HCT116 (cell line): Measurements from ENCODE around the gene UBE3B. TPM values are rescaled to one million over a fixed set of nuclear protein-coding genes. Genes with fewer than 3 reads are reported as not detected.

Experiments used
- ATAC-seq: fragments of 200-7000 bp; cut with Tn5 transposase; 2 replicates; pipeline ENCODE4 v1.9.1; 2020; ENCODE audit warnings: mild to moderate bottlenecking, moderate library complexity
- BruUV-seq: library from RNA; stranded (reverse); fragments of 400-500 nt; replicated peaks from 2 replicates; lab custom pipeline; 2021; lab: Mats Ljungman, UMichigan
- CTCF ChIA-PET: fragments of 300-600 bp; sonication (Branson Sonifier 250); formaldehyde crosslinking; loops from one replicate; lab custom pipeline; 2021; ENCODE audit warnings: antibody characterized with exemption; lab: Charles Lee
- POLR2A ChIA-PET: fragments of 300-600, 350-600 bp; sonication (Branson Sonifier 250); formaldehyde crosslinking; loops from one replicate; lab custom pipeline; 2021; ENCODE audit warnings: antibody characterized with exemption; lab: Charles Lee
- RAD21 ChIA-PET, 2 experiments: fragments of 300-600 bp; sonication (Branson Sonifier 250); formaldehyde crosslinking; loops; one replicate each; lab custom pipeline; 2023; ENCODE audit warnings: low total read pairs in 2 of 2; ENCODE audit not compliant: uncharacterized antibody in 2 of 2, unreplicated experiment in 2 of 2, low non-redundant PET in 1 of 2; lab: Charles Lee
- DNase-seq: peaks from one replicate; pipeline ENCODE4 v3.0.0-alpha.2; 2010; ENCODE audit warnings: low read depth, low spot score
- H2AFZ ChIP-seq: fragments of 200-600 bp; shearing (Covaris generic), sonication (generic); 2 replicates; pipeline ENCODE4 v1.6.1; 2017; ENCODE audit warnings: low read depth, mixed run types, mixed read lengths, antibody characterized with exemption, low read length; ENCODE audit not compliant: poor library complexity, severe bottlenecking
- H3K27ac ChIP-seq: 2 replicates; pipeline ENCODE4 v1.5.1; 2012; ENCODE audit warnings: low read depth, low read length
- H3K27me3 ChIP-seq: fragments of 200-600 bp; sonication (generic); 2 replicates; pipeline ENCODE4 v1.6.1; 2016; ENCODE audit warnings: mixed run types, low read length, mixed read lengths; ENCODE audit not compliant: insufficient read depth
- H3K36me3 ChIP-seq, 2 experiments: fragments of 200-500 bp in 1 of 2; fragments of 200-600 bp in 1 of 2; sonication (Bioruptor generic) in 1 of 2; sonication (generic) in 1 of 2; 2 replicates each; pipeline versions ENCODE4 v1.5.1 to v1.6.1; 2014 to 2016; ENCODE audit warnings: low read length in 2 of 2, inconsistent platforms in 1 of 2, mixed read lengths in 1 of 2, mixed run types in 1 of 2; ENCODE audit not compliant: insufficient read depth in 2 of 2, control insufficient read depth in 1 of 2
- H3K4me1 ChIP-seq, 2 experiments: fragments of 200-600 bp in 1 of 2; sonication (generic) in 1 of 2; 2 replicates each; pipeline versions ENCODE4 v1.5.1 to v1.6.1; 2012 to 2017; ENCODE audit warnings: low read length in 2 of 2, inconsistent platforms in 1 of 2, mild to moderate bottlenecking in 1 of 2, mixed read lengths in 1 of 2, mixed run types in 1 of 2, moderate library complexity in 1 of 2; ENCODE audit not compliant: insufficient read depth in 2 of 2, control insufficient read depth in 1 of 2
- H3K4me2 ChIP-seq: fragments of 200-600 bp; sonication (generic); 2 replicates; pipeline ENCODE4 v1.6.1; 2017; ENCODE audit warnings: mixed run types, low read length, mixed read lengths
- H3K4me3 ChIP-seq, 2 experiments: fragments of 200-600 bp in 1 of 2; sonication (generic) in 1 of 2; replicated peaks in 1 of 2; 2 replicates each; pipeline ENCODE4 v1.5.1; 2011 to 2016; ENCODE audit warnings: low read length in 2 of 2, control low read depth in 1 of 2, low read depth in 1 of 2, mild to moderate bottlenecking in 1 of 2, mixed read lengths in 1 of 2, mixed run types in 1 of 2
- H3K79me2 ChIP-seq: fragments of 200-600 bp; sonication (generic); 2 replicates; pipeline ENCODE4 v1.6.1; 2017; ENCODE audit warnings: mild to moderate bottlenecking, mixed run types, low read length, moderate library complexity, mixed read lengths; ENCODE audit not compliant: insufficient read depth
- H3K9ac ChIP-seq: fragments of 200-600 bp; sonication (generic); 2 replicates; pipeline ENCODE4 v1.6.1; 2016; ENCODE audit warnings: low read length, mixed read lengths
- H3K9me2 ChIP-seq: fragments of 200-600 bp; sonication (generic), shearing (Covaris generic); 2 replicates; pipeline ENCODE4 v1.6.1; 2017; ENCODE audit warnings: mixed run types, mild to moderate bottlenecking, moderate library complexity; ENCODE audit not compliant: insufficient read depth
- H3K9me3 ChIP-seq, 2 experiments: fragments of 200-500 bp in 1 of 2; fragments of 200-600 bp in 1 of 2; sonication (Bioruptor generic) in 1 of 2; sonication (generic) in 1 of 2; 2 replicates each; pipeline ENCODE4 v1.6.1; 2014 to 2017; ENCODE audit warnings: low read length in 2 of 2, mixed read lengths in 2 of 2, inconsistent platforms in 1 of 2, low read depth in 1 of 2, mild to moderate bottlenecking in 1 of 2, mixed run types in 1 of 2, moderate library complexity in 1 of 2; ENCODE audit not compliant: control insufficient read depth in 1 of 2, insufficient read depth in 1 of 2
- H4K20me1 ChIP-seq: fragments of 200-600 bp; sonication (generic), shearing (Covaris generic); 2 replicates; pipeline ENCODE4 v1.6.1; 2017; ENCODE audit warnings: mixed run types, mild to moderate bottlenecking, moderate library complexity; ENCODE audit not compliant: insufficient read depth
- CBX3 ChIP-seq: IDR thresholded peaks from 2 replicates; pipeline ENCODE4 v1.6.1; 2012; ENCODE audit warnings: low read depth
- CEBPB ChIP-seq: IDR thresholded peaks from 2 replicates; pipeline ENCODE4 v1.6.1; 2012; ENCODE audit warnings: low read depth
- CTCF ChIP-seq, 3 experiments: fragments of 200-600 bp in 1 of 3; sonication (generic) in 1 of 3; IDR thresholded peaks in 2 of 3; conservative IDR thresholded peaks in 1 of 3; 2 replicates each; pipeline ENCODE4 v1.5.1; 2012 to 2017; ENCODE audit warnings: low read depth in 2 of 3, low read length in 2 of 3, antibody characterized with exemption in 1 of 3, borderline replicate concordance in 1 of 3, control low read depth in 1 of 3, mild to moderate bottlenecking in 1 of 3, mixed read lengths in 1 of 3, mixed run types in 1 of 3, moderate library complexity in 1 of 3; ENCODE audit not compliant: insufficient read depth in 1 of 3
- EGR1 ChIP-seq: IDR thresholded peaks from 2 replicates; pipeline ENCODE4 v1.6.1; 2012; ENCODE audit warnings: low read depth
- ELF1 ChIP-seq: IDR thresholded peaks from 2 replicates; pipeline ENCODE4 v1.6.1; 2012; ENCODE audit warnings: low read depth, borderline replicate concordance
- EZH2 ChIP-seq: fragments of 200-600 bp; sonication (generic); IDR thresholded peaks from 2 replicates; pipeline ENCODE4 v1.6.1; 2017; ENCODE audit warnings: antibody characterized with exemption, mixed run types
- EZH2phosphoT487 ChIP-seq: fragments of 200-600 bp; IDR thresholded peaks from 2 replicates; pipeline ENCODE4 v1.6.1; 2018; ENCODE audit warnings: antibody characterized with exemption, borderline replicate concordance
- JUND ChIP-seq: IDR thresholded peaks from 2 replicates; pipeline ENCODE4 v1.6.1; 2012
- POLR2A ChIP-seq: IDR thresholded peaks from 2 replicates; pipeline ENCODE4 v1.7.0; 2011; ENCODE audit warnings: borderline replicate concordance; ENCODE audit not compliant: insufficient read depth, insufficient read length; ENCODE audit errors: extremely low read depth
- RAD21 ChIP-seq: IDR thresholded peaks from 2 replicates; pipeline ENCODE4 v1.6.1; 2012; ENCODE audit warnings: low read depth, mild to moderate bottlenecking
- REST ChIP-seq: IDR thresholded peaks from 2 replicates; pipeline ENCODE4 v1.6.1; 2012; ENCODE audit warnings: low read depth
- SIN3A ChIP-seq: IDR thresholded peaks from 2 replicates; pipeline ENCODE4 v1.6.1; 2012; ENCODE audit warnings: low read depth
- SP1 ChIP-seq: IDR thresholded peaks from 2 replicates; pipeline ENCODE4 v1.6.1; 2012; ENCODE audit warnings: low read depth
- SRF ChIP-seq: IDR thresholded peaks from 2 replicates; pipeline ENCODE4 v1.6.1; 2012; ENCODE audit warnings: low read depth
- YY1 ChIP-seq: IDR thresholded peaks from 2 replicates; pipeline ENCODE4 v1.6.1; 2011; ENCODE audit warnings: low read length, low read depth, moderate library complexity, mild to moderate bottlenecking; ENCODE audit not compliant: insufficient replicate concordance; ENCODE audit errors: extremely low read depth
- ZBTB33 ChIP-seq: IDR thresholded peaks from 2 replicates; pipeline ENCODE4 v1.6.1; 2011; ENCODE audit warnings: mild to moderate bottlenecking, low read length, moderate library complexity; ENCODE audit not compliant: insufficient replicate concordance; ENCODE audit errors: extremely low read depth
- ZFX ChIP-seq: fragments of 450-650 bp; IDR thresholded peaks from 2 replicates; pipeline ENCODE4 v1.6.1; 2017
- ZNF274 ChIP-seq: fragments of 200-500 bp; sonication (Bioruptor generic); IDR thresholded peaks from 2 replicates; pipeline ENCODE4 v1.6.1; 2014; ENCODE audit warnings: mild to moderate bottlenecking, low read depth, low read length, inconsistent platforms
- intact Hi-C: fragments of 100-400 bp; cut with micrococcal nuclease; formaldehyde crosslinking; loops from 2 replicates; pipeline ENCODE4 v1.10.0; 2022
- total RNA-seq: library from RNA; stranded (reverse); gene quantifications from one replicate; pipeline ENCODE4 v1.2.1, GENCODE V29; 2021; ENCODE audit not compliant: unreplicated experiment
- TF ChIP-seq, protein P1 (sequence below): IDR thresholded peaks from 2 replicates; pipeline ENCODE4 v1.6.1; 2012
- TF ChIP-seq, protein P2 (sequence below): IDR thresholded peaks from 2 replicates; pipeline ENCODE4 v1.6.1; 2012

Gene UBE3B
- total RNA-seq, 1 experiment from 2014 or later, result 28.9 TPM

GRCh38 chr12:109523504-109523903, 46.1 kb downstream of the UBE3B start:
- no peak overlapping the region for H2AFZ ChIP-seq
- no peak for DNase-seq
- no peaks in the 10 kb centered on the region for H3K9me3 ChIP-seq
- H3K27ac ChIP-seq, result no peak overlapping the region
- intact Hi-C loops, result no loop called here
- H4K20me1 ChIP-seq, result no peaks in the 10 kb centered on the region
- no peaks in the 10 kb centered on the region for H3K27me3 ChIP-seq
- RAD21 ChIA-PET, result no interaction called here
- ATAC-seq, result no peak
- no TSS peak for BruUV-seq
- H3K79me2 ChIP-seq, result no peaks in the 10 kb centered on the region
- no peaks in the 10 kb centered on the region for H3K4me1 ChIP-seq
- CTCF ChIA-PET, result no interaction called here
- TF ChIP-seq YY1 (no peak), ZFX (no peak), RAD21 (no peak), SRF (no peak), CEBPB (no peak), JUND (no peak), ZBTB33 (no peak), REST (no peak), POLR2A (no peak), CTCF (IDR thresholded peaks at IDR 0.05 in 2 of 3, conservative IDR thresholded peaks at IDR 0.05 in 1 of 3; ENCODE audit: borderline replicate concordance in 1 of 3, insufficient read depth in 1 of 3, low read depth in 2 of 3, low read length in 2 of 3) (no peak), EZH2phosphoT487 (no peak), SP1 (no peak), EZH2 (no peak), CBX3 (no peak), EGR1 (no peak), ZNF274 (no peak), ELF1 (no peak), SIN3A (no peak)
- TF ChIP-seq, protein P1, sequence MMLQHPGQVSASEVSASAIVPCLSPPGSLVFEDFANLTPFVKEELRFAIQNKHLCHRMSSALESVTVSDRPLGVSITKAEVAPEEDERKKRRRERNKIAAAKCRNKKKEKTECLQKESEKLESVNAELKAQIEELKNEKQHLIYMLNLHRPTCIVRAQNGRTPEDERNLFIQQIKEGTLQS, result no peak
- TF ChIP-seq, protein P2, sequence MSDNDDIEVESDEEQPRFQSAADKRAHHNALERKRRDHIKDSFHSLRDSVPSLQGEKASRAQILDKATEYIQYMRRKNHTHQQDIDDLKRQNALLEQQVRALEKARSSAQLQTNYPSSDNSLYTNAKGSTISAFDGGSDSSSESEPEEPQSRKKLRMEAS, result no peak
- TF ChIP-seq, all 23 proteins: peak for 0
- no peak overlapping the region for H3K4me3 ChIP-seq
- POLR2A ChIA-PET, result no interaction called here
- H3K4me2 ChIP-seq, result no peak overlapping the region
- H3K9ac ChIP-seq, result no peak overlapping the region
- peaks cover 0 to 3% of the 10 kb centered on the region in 2 experiments; a peak in 1 of 4 replicates for H3K36me3 ChIP-seq
- H3K9me2 ChIP-seq, result no peaks in the 10 kb centered on the region
